ENCODE results near the gene STOM. TPM values are rescaled to one million over a fixed set of nuclear protein-coding genes. Genes with fewer than 3 reads are reported as not detected.
A peak's percentile ranks its signal among the peaks of the same experiment; 100 is the strongest.

The STOM gene, protein sequence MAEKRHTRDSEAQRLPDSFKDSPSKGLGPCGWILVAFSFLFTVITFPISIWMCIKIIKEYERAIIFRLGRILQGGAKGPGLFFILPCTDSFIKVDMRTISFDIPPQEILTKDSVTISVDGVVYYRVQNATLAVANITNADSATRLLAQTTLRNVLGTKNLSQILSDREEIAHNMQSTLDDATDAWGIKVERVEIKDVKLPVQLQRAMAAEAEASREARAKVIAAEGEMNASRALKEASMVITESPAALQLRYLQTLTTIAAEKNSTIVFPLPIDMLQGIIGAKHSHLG
- 28.5 TPM for total RNA-seq
- 157 TPM for polyA plus RNA-seq
- long read RNA-seq, donor 1, result 0 reads
- long read RNA-seq, donor 2, result 0 reads
- long read RNA-seq, donor 3, transcript STOM-201 (7 exons, 3,010 nt), result major isoform, 7 of 7 reads
- long read RNA-seq, donor 3, partial matches to known transcripts, result 0 of 7 reads
- long read RNA-seq, donor 3, other reads (novel, unspliced or antisense), result 0 of 7 reads
- long read RNA-seq, donor 4, transcript STOM-201 (7 exons, 3,010 nt), result major isoform, 5 of 5 reads
- long read RNA-seq, donor 4, partial matches to known transcripts, result 0 of 5 reads
- long read RNA-seq, donor 4, other reads (novel, unspliced or antisense), result 0 of 5 reads
- long read RNA-seq, donor 5, transcript STOM-201 (7 exons, 3,010 nt), result major isoform, 25 of 25 reads
- long read RNA-seq, donor 5, partial matches to known transcripts, result 0 of 25 reads
- long read RNA-seq, donor 5, other reads (novel, unspliced or antisense), result 0 of 25 reads
- long read RNA-seq, donor 6, transcript STOM-201 (7 exons, 3,010 nt), result major isoform, 6 of 6 reads
- long read RNA-seq, donor 6, partial matches to known transcripts, result 0 of 6 reads
- long read RNA-seq, donor 6, other reads (novel, unspliced or antisense), result 0 of 6 reads
- long read RNA-seq, donor 7, transcript STOM-201 (7 exons, 3,010 nt), result major isoform, 14 of 14 reads
- long read RNA-seq, donor 7, partial matches to known transcripts, result 0 of 14 reads
- long read RNA-seq, donor 7, other reads (novel, unspliced or antisense), result 0 of 14 reads
- long read RNA-seq, donor 8, transcript STOM-201 (7 exons, 3,010 nt), result major isoform, 5 of 5 reads
- long read RNA-seq, donor 8, partial matches to known transcripts, result 0 of 5 reads
- long read RNA-seq, donor 8, other reads (novel, unspliced or antisense), result 0 of 5 reads
- long read RNA-seq, donor 9, partial matches to known transcripts, result 0 of 3 reads
- long read RNA-seq, donor 9, other reads (novel, unspliced or antisense), result 0 of 3 reads
- long read RNA-seq, donor 10, transcript STOM-201 (7 exons, 3,010 nt), result major isoform, 7 of 7 reads
- long read RNA-seq, donor 10, partial matches to known transcripts, result 0 of 7 reads
- long read RNA-seq, donor 10, other reads (novel, unspliced or antisense), result 0 of 7 reads

DNA sequence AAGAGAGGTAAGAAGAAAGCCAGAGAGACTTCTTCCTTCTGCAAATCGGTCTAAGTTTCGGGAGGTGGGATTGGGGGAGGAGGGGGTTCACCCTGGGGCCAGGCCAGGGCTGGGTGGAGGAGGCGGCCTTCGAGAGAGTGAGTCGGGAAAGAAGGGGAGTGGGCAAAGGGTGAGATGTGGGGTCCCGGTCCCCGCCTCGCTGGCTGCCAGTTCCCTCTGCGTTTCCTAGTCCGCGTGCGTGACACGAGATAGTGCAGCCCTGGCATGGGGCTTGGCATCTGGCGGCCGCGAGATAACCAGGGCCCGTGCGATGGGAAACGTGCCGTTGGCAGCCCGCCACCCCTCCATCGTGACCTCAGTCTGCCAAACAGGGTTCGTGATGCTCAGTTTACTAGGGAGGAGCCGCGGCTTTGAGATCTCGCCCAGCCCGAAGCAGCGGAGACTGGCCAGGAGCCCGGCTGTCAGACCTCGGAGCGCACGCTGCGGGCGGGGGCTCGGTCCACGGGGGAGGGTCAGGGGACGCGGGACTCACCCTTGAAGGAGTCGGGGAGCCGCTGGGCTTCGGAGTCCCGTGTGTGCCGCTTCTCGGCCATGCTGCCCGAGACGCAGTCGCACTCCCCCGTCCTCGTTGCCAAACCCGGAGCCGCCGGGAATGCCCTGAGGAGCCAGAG is at the start of gene STOM:
Gene STOM, minus strand, starts transcription at position 656 of the 671 bp plus-strand sequence. Its CDS starts 63 bp downstream, at position 593.
- WGBS, result under 1% methylated on average over 52 of the region's 52 CpGs
- peak in 2 of 9 donors; percentile 26 to 36 for DNase-seq (ENCODE audit: low read depth in 6 of 9, low spot score in 9 of 9)
- peak within 1 kb of the TSS; percentile 72 to 79 for H3K4me3 ChIP-seq (ENCODE audit: low read length in 2 of 2)
- peaks cover 0 to 11% of the 10 kb centered on the region in 2 donors for H3K27me3 ChIP-seq (ENCODE audit: control insufficient read depth in 2 of 2, insufficient read depth in 1 of 2, low read length in 1 of 2)
- no peaks in the 10 kb centered on the region for H3K36me3 ChIP-seq (ENCODE audit: control insufficient read depth in 2 of 2, insufficient read depth in 2 of 2, low read length in 1 of 2)
- peaks cover 10 to 17% of the 10 kb centered on the region in 2 donors for H3K4me1 ChIP-seq (ENCODE audit: control insufficient read depth in 2 of 2, insufficient read depth in 2 of 2, low read length in 2 of 2)
- H3K27ac ChIP-seq (ENCODE audit: low read depth in 1 of 2, low read length in 1 of 2), result peak within 1 kb of the TSS; percentile 72 to 81
- H3K9me3 ChIP-seq (ENCODE audit: control insufficient read depth in 2 of 2, insufficient read depth in 1 of 2, low read length in 1 of 2), result peaks cover 0 to 4% of the 10 kb centered on the region in 2 donors

DNA sequence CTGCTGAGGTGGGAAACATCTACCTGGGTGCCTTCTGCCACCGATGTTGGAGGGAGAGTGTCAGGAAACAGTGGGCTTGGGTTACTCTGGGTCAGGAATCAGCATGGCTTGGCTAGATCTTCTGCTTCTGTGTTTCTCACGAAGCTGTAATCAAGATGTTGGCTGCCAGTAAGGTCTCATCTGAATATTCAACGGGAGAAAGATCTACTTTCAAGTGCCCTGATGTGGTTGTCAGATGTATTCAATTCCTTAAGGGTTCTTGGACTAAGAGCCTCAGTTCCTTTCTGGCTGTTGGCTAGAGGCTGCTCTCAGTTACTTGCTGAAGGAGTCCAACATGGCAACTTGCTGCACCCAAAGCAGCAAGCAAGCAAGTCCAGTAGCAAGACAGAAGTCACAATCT is 41.9 kb upstream of the STOM start:
- H3K27me3 ChIP-seq (ENCODE audit: control insufficient read depth in 2 of 2, insufficient read depth in 1 of 2, low read length in 1 of 2), result no peaks in the 10 kb centered on the region
- no peak overlapping the region for H3K4me3 ChIP-seq (ENCODE audit: low read length in 2 of 2)
- WGBS, result 91% methylated on average over 3 of the region's 3 CpGs
- no peak overlapping the region for H3K27ac ChIP-seq (ENCODE audit: low read depth in 1 of 2, low read length in 1 of 2)
- DNase-seq (ENCODE audit: low read depth in 6 of 9, low spot score in 9 of 9), result no peak
- H3K9me3 ChIP-seq (ENCODE audit: control insufficient read depth in 2 of 2, insufficient read depth in 1 of 2, low read length in 1 of 2), result no peaks in the 10 kb centered on the region
- H3K36me3 ChIP-seq (ENCODE audit: control insufficient read depth in 2 of 2, insufficient read depth in 2 of 2, low read length in 1 of 2), result no peaks in the 10 kb centered on the region
- no peaks in the 10 kb centered on the region for H3K4me1 ChIP-seq (ENCODE audit: control insufficient read depth in 2 of 2, insufficient read depth in 2 of 2, low read length in 2 of 2)

DNA sequence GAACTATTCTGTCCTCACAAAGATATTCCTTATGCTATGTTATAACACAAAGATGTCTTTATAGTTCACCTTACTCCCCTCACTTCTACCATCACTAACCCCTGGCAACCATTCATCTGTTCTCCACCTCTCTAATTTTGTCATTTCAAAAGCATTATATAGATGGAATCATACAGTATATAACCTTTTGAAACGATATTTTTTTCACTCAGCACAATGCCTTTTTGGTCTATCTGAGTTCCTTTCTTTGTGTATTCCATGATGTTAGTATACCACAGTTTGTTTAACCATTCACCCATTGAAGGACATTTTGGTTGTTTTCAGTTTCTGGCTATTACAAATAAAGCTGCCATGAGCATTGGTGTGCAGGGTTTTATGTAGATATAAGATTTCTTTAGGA is 35.8 kb upstream of the STOM start:
- H3K9me3 ChIP-seq (ENCODE audit: control insufficient read depth in 2 of 2, insufficient read depth in 1 of 2, low read length in 1 of 2), result peaks cover 0 to 3% of the 10 kb centered on the region in 2 donors
- no peaks in the 10 kb centered on the region for H3K36me3 ChIP-seq (ENCODE audit: control insufficient read depth in 2 of 2, insufficient read depth in 2 of 2, low read length in 1 of 2)
- H3K27me3 ChIP-seq (ENCODE audit: control insufficient read depth in 2 of 2, insufficient read depth in 1 of 2, low read length in 1 of 2), result no peaks in the 10 kb centered on the region
- H3K4me1 ChIP-seq (ENCODE audit: control insufficient read depth in 2 of 2, insufficient read depth in 2 of 2, low read length in 2 of 2), result no peaks in the 10 kb centered on the region
- H3K27ac ChIP-seq (ENCODE audit: low read depth in 1 of 2, low read length in 1 of 2), result no peak overlapping the region
- 45% methylated on average over 1 of the region's 1 CpG for WGBS
- H3K4me3 ChIP-seq (ENCODE audit: low read length in 2 of 2), result no peak overlapping the region
- DNase-seq (ENCODE audit: low read depth in 6 of 9, low spot score in 9 of 9), result no peak

DNA sequence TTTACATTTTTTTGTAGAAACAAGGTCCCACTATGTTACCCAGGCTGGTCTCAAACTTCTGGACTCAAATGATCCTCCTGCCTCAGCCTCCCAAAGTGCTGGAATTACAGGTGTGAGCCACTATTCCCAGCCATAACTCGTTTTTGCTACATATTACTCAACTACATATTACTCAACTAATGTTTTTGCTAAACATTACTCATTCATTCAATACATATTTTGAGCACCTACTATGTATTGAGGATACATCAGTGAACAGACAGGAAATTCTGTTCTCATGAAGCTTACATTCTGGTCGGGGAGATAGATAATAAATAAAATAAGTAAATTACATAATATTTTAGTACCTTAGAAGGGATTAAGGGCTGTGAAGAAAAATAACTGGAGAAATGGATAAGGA is 34.9 kb upstream of the STOM start:
- 94% methylated on average over 2 of the region's 2 CpGs for WGBS
- Histone ChIP-seq H3K27ac (ENCODE audit: low read depth in 1 of 2, low read length in 1 of 2) (no peak overlapping the region), H3K4me3 (ENCODE audit: low read length in 2 of 2) (no peak overlapping the region), H3K27me3 (ENCODE audit: control insufficient read depth in 2 of 2, insufficient read depth in 1 of 2, low read length in 1 of 2) (no peaks in the 10 kb centered on the region), H3K9me3 (ENCODE audit: control insufficient read depth in 2 of 2, insufficient read depth in 1 of 2, low read length in 1 of 2) (peaks cover 0 to 3% of the 10 kb centered on the region in 2 donors), H3K36me3 (ENCODE audit: control insufficient read depth in 2 of 2, insufficient read depth in 2 of 2, low read length in 1 of 2) (no peaks in the 10 kb centered on the region), H3K4me1 (ENCODE audit: control insufficient read depth in 2 of 2, insufficient read depth in 2 of 2, low read length in 2 of 2) (no peaks in the 10 kb centered on the region)
- DNase-seq (ENCODE audit: low read depth in 6 of 9, low spot score in 9 of 9), result no peak

DNA sequence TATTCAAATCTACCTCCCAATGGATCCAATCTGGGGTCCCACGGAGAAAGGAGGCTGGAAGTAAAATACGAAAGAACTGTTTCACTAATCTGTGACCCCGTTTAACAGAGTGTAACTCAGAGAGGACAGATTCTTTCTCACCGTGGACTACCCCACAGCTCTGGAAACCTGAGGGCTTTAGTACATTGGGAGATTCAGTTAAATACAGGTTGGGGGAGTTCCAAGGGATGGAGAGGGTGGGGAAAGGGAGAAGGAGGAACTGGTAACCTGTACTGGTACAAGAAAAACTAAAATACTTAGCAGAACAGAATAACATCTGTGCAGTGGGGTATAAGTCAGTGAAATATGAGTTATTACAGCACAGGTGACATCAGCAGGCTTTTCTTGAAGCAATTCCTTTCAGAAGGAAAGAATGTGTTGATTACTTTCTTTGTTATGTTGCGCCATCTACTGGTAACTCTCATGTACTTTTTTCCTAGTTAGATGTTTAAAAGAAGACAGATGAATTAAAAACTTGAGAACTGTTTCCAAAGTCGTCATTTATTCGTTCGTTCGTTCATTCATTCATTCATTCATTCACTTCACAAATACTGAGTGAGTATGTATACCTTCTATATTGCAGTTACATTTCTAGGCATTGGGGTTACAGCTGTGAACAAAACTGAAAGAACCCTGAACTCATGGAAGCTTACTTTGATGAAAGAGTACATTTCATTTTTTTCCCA is 30.0 kb upstream of the STOM start:
- peak; percentile 13 to 81 (median 64) for DNase-seq (ENCODE audit: low read depth in 6 of 9, low spot score in 9 of 9)
- Histone ChIP-seq H3K9me3 (ENCODE audit: control insufficient read depth in 2 of 2, insufficient read depth in 1 of 2, low read length in 1 of 2) (peaks cover 0 to 3% of the 10 kb centered on the region in 2 donors), H3K4me1 (ENCODE audit: control insufficient read depth in 2 of 2, insufficient read depth in 2 of 2, low read length in 2 of 2) (peaks cover 0 to 2% of the 10 kb centered on the region in 2 donors), H3K27ac (ENCODE audit: low read depth in 1 of 2, low read length in 1 of 2) (peak overlapping the region in 1 of 2 donors; percentile 8), H3K36me3 (ENCODE audit: control insufficient read depth in 2 of 2, insufficient read depth in 2 of 2, low read length in 1 of 2) (no peaks in the 10 kb centered on the region), H3K27me3 (ENCODE audit: control insufficient read depth in 2 of 2, insufficient read depth in 1 of 2, low read length in 1 of 2) (no peaks in the 10 kb centered on the region), H3K4me3 (ENCODE audit: low read length in 2 of 2) (no peak overlapping the region)
- 37% methylated on average over 9 of the region's 9 CpGs for WGBS

DNA sequence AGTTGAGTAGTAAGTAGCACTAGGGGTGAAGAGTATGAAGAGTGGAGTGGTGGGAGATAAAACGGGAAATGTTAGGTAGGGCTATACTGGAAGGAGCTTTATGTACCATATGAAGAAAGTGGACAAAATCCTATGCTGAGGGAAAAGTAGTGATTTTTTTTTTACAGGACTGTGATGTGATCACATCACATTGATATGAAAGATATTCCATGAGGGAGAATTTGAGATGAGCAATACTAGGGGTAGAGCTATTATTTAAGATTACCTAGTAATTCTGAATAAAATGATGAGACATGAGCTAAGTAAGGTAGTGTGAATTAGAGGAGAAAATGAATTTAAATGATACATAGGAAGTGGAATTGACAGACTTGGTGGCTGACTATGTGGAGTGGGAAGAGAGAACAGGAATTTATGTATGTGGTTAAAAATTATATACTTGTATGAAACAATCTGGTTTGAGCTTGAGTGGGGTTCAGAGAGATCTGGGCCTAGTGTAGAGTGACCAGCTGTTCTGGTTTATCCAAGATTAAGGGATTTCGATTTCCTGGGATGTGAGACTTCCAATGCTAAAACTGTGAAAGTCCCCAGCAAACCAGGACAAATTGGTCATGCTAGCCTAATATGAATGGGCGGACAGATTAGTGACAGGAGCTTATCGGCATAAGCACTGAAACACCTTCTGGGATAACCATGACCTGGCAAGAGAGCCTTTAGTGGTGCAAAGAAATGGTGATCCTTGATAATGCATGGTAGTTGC is 29.3 kb upstream of the STOM start:
- no peak overlapping the region for H3K4me3 ChIP-seq (ENCODE audit: low read length in 2 of 2)
- no peaks in the 10 kb centered on the region for H3K36me3 ChIP-seq (ENCODE audit: control insufficient read depth in 2 of 2, insufficient read depth in 2 of 2, low read length in 1 of 2)
- WGBS, result 96% methylated on average over 4 of the region's 4 CpGs
- H3K9me3 ChIP-seq (ENCODE audit: control insufficient read depth in 2 of 2, insufficient read depth in 1 of 2, low read length in 1 of 2), result peaks cover 0 to 3% of the 10 kb centered on the region in 2 donors
- peaks cover 0 to 2% of the 10 kb centered on the region in 2 donors for H3K4me1 ChIP-seq (ENCODE audit: control insufficient read depth in 2 of 2, insufficient read depth in 2 of 2, low read length in 2 of 2)
- H3K27ac ChIP-seq (ENCODE audit: low read depth in 1 of 2, low read length in 1 of 2), result peak overlapping the region in 1 of 2 donors; percentile 8
- no peak for DNase-seq (ENCODE audit: low read depth in 6 of 9, low spot score in 9 of 9)
- no peaks in the 10 kb centered on the region for H3K27me3 ChIP-seq (ENCODE audit: control insufficient read depth in 2 of 2, insufficient read depth in 1 of 2, low read length in 1 of 2)

DNA sequence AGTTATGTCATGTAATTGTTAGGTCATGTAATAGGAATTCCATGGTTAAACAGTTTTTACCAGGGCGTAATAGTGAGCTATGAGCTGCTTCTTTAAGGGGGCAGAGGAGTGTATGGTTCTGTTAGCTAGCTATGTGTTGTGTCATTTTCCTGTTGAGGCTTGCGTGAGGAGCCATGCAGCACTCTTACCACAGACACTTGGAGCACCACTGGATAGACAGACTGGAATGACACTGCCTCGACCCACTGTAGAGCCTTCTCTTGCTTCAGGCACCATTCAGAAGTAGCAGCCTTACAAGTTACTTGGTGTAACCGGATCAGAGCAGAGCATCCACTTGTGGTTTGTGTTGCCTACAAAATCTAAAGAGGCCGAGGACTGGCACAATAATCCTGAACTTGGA is 28.3 kb upstream of the STOM start:
- DNase-seq (ENCODE audit: low read depth in 6 of 9, low spot score in 9 of 9), result no peak
- Histone ChIP-seq H3K27me3 (ENCODE audit: control insufficient read depth in 2 of 2, insufficient read depth in 1 of 2, low read length in 1 of 2) (no peaks in the 10 kb centered on the region), H3K36me3 (ENCODE audit: control insufficient read depth in 2 of 2, insufficient read depth in 2 of 2, low read length in 1 of 2) (no peaks in the 10 kb centered on the region), H3K4me1 (ENCODE audit: control insufficient read depth in 2 of 2, insufficient read depth in 2 of 2, low read length in 2 of 2) (peaks cover 0 to 5% of the 10 kb centered on the region in 2 donors), H3K27ac (ENCODE audit: low read depth in 1 of 2, low read length in 1 of 2) (peak overlapping the region in 1 of 2 donors; percentile 49), H3K4me3 (ENCODE audit: low read length in 2 of 2) (no peak overlapping the region), H3K9me3 (ENCODE audit: control insufficient read depth in 2 of 2, insufficient read depth in 1 of 2, low read length in 1 of 2) (peaks cover 0 to 3% of the 10 kb centered on the region in 2 donors)
- WGBS, result 94% methylated on average over 5 of the region's 5 CpGs

Measured in thymus (tissue), 14 donors.